SK-N-SH (cell line): ENCODE results near the gene HOXB5. TPM values are rescaled to one million over a fixed set of nuclear protein-coding genes. Genes with fewer than 3 reads are reported as not detected.

ENCODE experiments used
- CTCF ChIA-PET: fragments of 300-600, 350-600 bp; formaldehyde crosslinking; extraction: SDS; loops from one replicate; lab custom pipeline; 2021; lab: Yijun Ruan, JAX
- POLR2A ChIA-PET: fragments of 350-600 bp; sonication (Branson Sonifier 250); formaldehyde crosslinking; extraction: SDS; loops from one replicate; lab custom pipeline; 2020; ENCODE audit warnings: antibody characterized with exemption, inconsistent platforms; lab: Yijun Ruan, JAX
- DNase-seq: peaks from one replicate; pipeline ENCODE4 v3.0.0; 2012
- H2AFZ ChIP-seq: fragments of 200-600 bp; sonication (generic); 2 replicates; pipeline ENCODE4 v1.8.1; 2016; ENCODE audit warnings: antibody characterized with exemption, mild to moderate bottlenecking, low read depth
- H3F3A ChIP-seq: fragments of 200-600 bp; sonication (generic); replicated peaks from 2 replicates; pipeline ENCODE3; 2016; ENCODE audit warnings: antibody characterized with exemption, mild to moderate bottlenecking; ENCODE audit not compliant: insufficient read depth
- H3K27ac ChIP-seq, 2 experiments: fragments of 200-500 bp in 1 of 2; fragments of 200-600 bp in 1 of 2; sonication (Bioruptor generic) in 1 of 2; sonication (generic), shearing (Covaris generic) in 1 of 2; 2 replicates each; pipeline versions ENCODE4 v1.5.1 to v1.6.1; 2014 to 2016; ENCODE audit warnings: low read depth in 2 of 2, inconsistent platforms in 1 of 2, low read length in 1 of 2, mild to moderate bottlenecking in 1 of 2, mixed read lengths in 1 of 2
- H3K27me3 ChIP-seq: fragments of 200-600 bp; sonication (generic), shearing (Covaris generic); 2 replicates; pipeline ENCODE4 v1.6.1; 2016; ENCODE audit warnings: mixed run types; ENCODE audit not compliant: insufficient read depth
- H3K36me3 ChIP-seq, 2 experiments: fragments of 200-500 bp in 1 of 2; fragments of 200-600 bp in 1 of 2; sonication (Bioruptor generic) in 1 of 2; sonication (generic) in 1 of 2; replicated peaks in 1 of 2; 2 replicates each; pipeline versions ENCODE3 to v1.5.1; 2014 to 2016; ENCODE audit warnings: low read length in 1 of 2, mild to moderate bottlenecking in 1 of 2; ENCODE audit not compliant: insufficient read depth in 2 of 2, control insufficient read depth in 1 of 2
- H3K4me1 ChIP-seq, 2 experiments: fragments of 200-500 bp in 1 of 2; fragments of 200-600 bp in 1 of 2; sonication (Bioruptor generic) in 1 of 2; sonication (generic), shearing (Covaris generic) in 1 of 2; 2 replicates each; pipeline versions ENCODE4 v1.5.1 to v1.6.1; 2014 to 2016; ENCODE audit warnings: low read depth in 1 of 2, low read length in 1 of 2, mixed run types in 1 of 2; ENCODE audit not compliant: insufficient read depth in 2 of 2, control insufficient read depth in 1 of 2
- H3K4me2 ChIP-seq: fragments of 200-600 bp; sonication (generic), shearing (Covaris generic); 2 replicates; pipeline ENCODE4 v1.6.1; 2017; ENCODE audit warnings: mixed run types
- H3K4me3 ChIP-seq, 2 experiments: fragments of 200-500 bp in 1 of 2; fragments of 200-600 bp in 1 of 2; sonication (Bioruptor generic) in 1 of 2; sonication (generic), shearing (Covaris generic) in 1 of 2; 2 replicates each; pipeline versions ENCODE4 v1.5.1 to v1.8.1; 2014 to 2016; ENCODE audit warnings: low read depth in 2 of 2, inconsistent platforms in 1 of 2, low read length in 1 of 2, mild to moderate bottlenecking in 1 of 2, mixed read lengths in 1 of 2, moderate library complexity in 1 of 2
- H3K79me2 ChIP-seq: fragments of 200-600 bp; sonication (generic); 2 replicates; pipeline ENCODE4 v1.8.1; 2017; ENCODE audit warnings: mild to moderate bottlenecking; ENCODE audit not compliant: insufficient read depth
- H3K9ac ChIP-seq: fragments of 200-600 bp; sonication (generic); 2 replicates; pipeline ENCODE4 v1.6.1; 2017; ENCODE audit warnings: mixed run types
- H3K9me2 ChIP-seq: fragments of 200-600 bp; sonication (generic); 2 replicates; pipeline ENCODE4 v1.6.1; 2017; ENCODE audit warnings: mixed run types
- H3K9me3 ChIP-seq: fragments of 200-600 bp; sonication (generic); 2 replicates; pipeline ENCODE4 v1.6.1; 2017; ENCODE audit warnings: mixed run types, mild to moderate bottlenecking, moderate library complexity
- H4K20me1 ChIP-seq: fragments of 200-600 bp; sonication (generic); 2 replicates; pipeline ENCODE4 v1.6.1; 2017; ENCODE audit warnings: mild to moderate bottlenecking, mixed run types; ENCODE audit not compliant: insufficient read depth
- ELF1 ChIP-seq: IDR thresholded peaks from 2 replicates; pipeline ENCODE4 v1.4.0; 2012
- EP300 ChIP-seq, 2 experiments: IDR thresholded peaks; 2 replicates each; pipeline versions ENCODE4 v1.4.0 to v1.6.1; 2012; ENCODE audit warnings: borderline replicate concordance in 1 of 2, low read depth in 1 of 2, low read length in 1 of 2
- EZH2phosphoT487 ChIP-seq: fragments of 200-600 bp; sonication (generic); IDR thresholded peaks from 2 replicates; pipeline ENCODE4 v1.6.1; 2017; ENCODE audit warnings: low read depth, mixed run types, mild to moderate bottlenecking, antibody characterized with exemption, moderate library complexity, borderline replicate concordance
- FOSL2 ChIP-seq: IDR thresholded peaks from 2 replicates; pipeline ENCODE4 v1.4.0; 2012; ENCODE audit warnings: low read depth, mild to moderate bottlenecking, moderate library complexity, borderline replicate concordance
- FOXM1 ChIP-seq: IDR thresholded peaks from 2 replicates; pipeline ENCODE4 v1.4.0; 2012; ENCODE audit warnings: low read depth, mild to moderate bottlenecking
- GABPA ChIP-seq: IDR thresholded peaks from 2 replicates; pipeline ENCODE4 v1.4.0; 2012; ENCODE audit warnings: low read depth, mild to moderate bottlenecking
- JUND ChIP-seq: IDR thresholded peaks from 2 replicates; pipeline ENCODE4 v1.4.0; 2012
- MEF2A ChIP-seq: IDR thresholded peaks from 2 replicates; pipeline ENCODE4 v1.4.0; 2012; ENCODE audit warnings: low read depth, borderline replicate concordance
- MXI1 ChIP-seq: IDR thresholded peaks from 2 replicates; pipeline ENCODE4 v1.6.1; 2012; ENCODE audit warnings: mild to moderate bottlenecking, low read depth, low read length, improper control_type of control experiment
- NFIC ChIP-seq: IDR thresholded peaks from 2 replicates; pipeline ENCODE4 v1.4.0; 2012; ENCODE audit warnings: borderline replicate concordance
- POLR2AphosphoS5 ChIP-seq: IDR thresholded peaks from 2 replicates; pipeline ENCODE4 v1.6.1; 2012; ENCODE audit warnings: low read depth, low read length
- RAD21 ChIP-seq: IDR thresholded peaks from 2 replicates; pipeline ENCODE4 v1.6.1; 2012; ENCODE audit warnings: mild to moderate bottlenecking, low read length
- REST ChIP-seq: IDR thresholded peaks from 2 replicates; pipeline ENCODE4 v1.6.1; 2012; ENCODE audit warnings: mild to moderate bottlenecking, low read depth, low read length, moderate library complexity
- RFX5 ChIP-seq: IDR thresholded peaks from 2 replicates; pipeline ENCODE4 v1.6.1; 2012; ENCODE audit warnings: mild to moderate bottlenecking, improper control_type of control experiment, low read length
- RXRA ChIP-seq: IDR thresholded peaks from 2 replicates; pipeline ENCODE4 v1.4.0; 2012; ENCODE audit warnings: low read depth, mild to moderate bottlenecking, borderline replicate concordance
- TCF12 ChIP-seq: IDR thresholded peaks from 2 replicates; pipeline ENCODE4 v1.4.0; 2012
- USF2 ChIP-seq: fragments of 150-350 bp; IDR thresholded peaks from 2 replicates; pipeline ENCODE4 v1.6.1; 2017; ENCODE audit warnings: antibody characterized with exemption, low read length, low read depth, borderline replicate concordance
- YY1 ChIP-seq: IDR thresholded peaks from 2 replicates; pipeline ENCODE4 v1.4.0; 2012; ENCODE audit warnings: low read depth, mild to moderate bottlenecking
- WGBS: methylation state at CpG from one replicate; pipeline ENCODE4 v1.1.6; 2017; ENCODE audit warnings: low lambda C conversion rate; 5-methylcytosine and 5-hydroxymethylcytosine counted together
- polyA plus RNA-seq, 3 experiments: library from polyadenylated mRNA; depleted of rRNA; stranded (reverse); fragments of >200 nt; gene quantifications; 2 replicates each; pipeline ENCODE4 v1.2.3, GENCODE V29; 2012
- TF ChIP-seq, protein P1 (sequence below): fragments of 150-350 bp; IDR thresholded peaks from 2 replicates; pipeline ENCODE4 v1.6.1; 2016; ENCODE audit warnings: mild to moderate bottlenecking, low read depth, low read length
- TF ChIP-seq, protein P2 (sequence below): IDR thresholded peaks from 2 replicates; pipeline ENCODE4; 2012

HOXB5 gene
- polyA plus RNA-seq, 1 of the 3 experiments (the other 2 are of a cell fraction) = not detected

DNA sequence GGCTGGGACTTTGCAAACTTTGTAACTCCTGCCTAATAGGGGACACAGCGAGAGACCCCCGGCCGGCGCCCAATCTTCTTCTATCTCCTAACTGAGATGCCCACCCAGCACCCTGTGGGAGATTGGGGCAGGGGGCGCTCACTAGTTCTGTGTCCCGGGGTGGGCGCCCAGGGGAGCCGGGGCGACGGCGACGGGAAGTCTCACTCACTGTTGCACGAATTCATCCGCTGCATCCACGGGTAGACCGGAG, 3.9 kb upstream of the HOXB5 start:
- H3K9me3 ChIP-seq = no peaks in the 10 kb centered on the region
- POLR2A ChIA-PET = no interaction called here
- H3K9ac ChIP-seq = no peak overlapping the region
- peaks cover 98% of the 10 kb centered on the region for H3K27me3 ChIP-seq
- WGBS = 13% methylated on average over 16 of the region's 16 CpGs
- peak overlapping the region; percentile 72; the same call in 1 of the 2 replicates for H3K4me2 ChIP-seq
- H3K4me3 ChIP-seq = no peak overlapping the region
- H4K20me1 ChIP-seq = peaks cover 20% of the 10 kb centered on the region; the same call in 1 of the 2 replicates
- no peak overlapping the region for H3K27ac ChIP-seq
- no peak overlapping the region for H2AFZ ChIP-seq
- DNase-seq = no peak
- H3F3A ChIP-seq = peaks cover 4% of the 10 kb centered on the region
- H3K4me1 ChIP-seq = peaks cover 0 to 4% of the 10 kb centered on the region in 2 experiments; a peak in 1 of 4 replicates
- H3K36me3 ChIP-seq = no peaks in the 10 kb centered on the region
- H3K9me2 ChIP-seq = no peaks in the 10 kb centered on the region
- TF ChIP-seq FOSL2 = no peak
- no peak for TF ChIP-seq EZH2phosphoT487
- TF ChIP-seq FOXM1 = no peak
- no peak for TF ChIP-seq REST
- no peak for TF ChIP-seq RAD21
- no peak for TF ChIP-seq TCF12
- no peak for TF ChIP-seq GABPA
- TF ChIP-seq, protein P1, sequence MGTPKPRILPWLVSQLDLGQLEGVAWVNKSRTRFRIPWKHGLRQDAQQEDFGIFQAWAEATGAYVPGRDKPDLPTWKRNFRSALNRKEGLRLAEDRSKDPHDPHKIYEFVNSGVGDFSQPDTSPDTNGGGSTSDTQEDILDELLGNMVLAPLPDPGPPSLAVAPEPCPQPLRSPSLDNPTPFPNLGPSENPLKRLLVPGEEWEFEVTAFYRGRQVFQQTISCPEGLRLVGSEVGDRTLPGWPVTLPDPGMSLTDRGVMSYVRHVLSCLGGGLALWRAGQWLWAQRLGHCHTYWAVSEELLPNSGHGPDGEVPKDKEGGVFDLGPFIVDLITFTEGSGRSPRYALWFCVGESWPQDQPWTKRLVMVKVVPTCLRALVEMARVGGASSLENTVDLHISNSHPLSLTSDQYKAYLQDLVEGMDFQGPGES = no peak
- no peak for TF ChIP-seq USF2
- TF ChIP-seq MXI1 = no peak
- no peak for TF ChIP-seq JUND
- TF ChIP-seq YY1 = no peak
- no peak for TF ChIP-seq POLR2AphosphoS5
- TF ChIP-seq EP300 (IDR thresholded peaks at IDR 0.05; ENCODE audit: borderline replicate concordance in 1 of 2, low read depth in 1 of 2, low read length in 1 of 2) = no peak
- no peak for TF ChIP-seq NFIC
- no peak for TF ChIP-seq MEF2A
- no peak for TF ChIP-seq ELF1
- TF ChIP-seq, protein P2, sequence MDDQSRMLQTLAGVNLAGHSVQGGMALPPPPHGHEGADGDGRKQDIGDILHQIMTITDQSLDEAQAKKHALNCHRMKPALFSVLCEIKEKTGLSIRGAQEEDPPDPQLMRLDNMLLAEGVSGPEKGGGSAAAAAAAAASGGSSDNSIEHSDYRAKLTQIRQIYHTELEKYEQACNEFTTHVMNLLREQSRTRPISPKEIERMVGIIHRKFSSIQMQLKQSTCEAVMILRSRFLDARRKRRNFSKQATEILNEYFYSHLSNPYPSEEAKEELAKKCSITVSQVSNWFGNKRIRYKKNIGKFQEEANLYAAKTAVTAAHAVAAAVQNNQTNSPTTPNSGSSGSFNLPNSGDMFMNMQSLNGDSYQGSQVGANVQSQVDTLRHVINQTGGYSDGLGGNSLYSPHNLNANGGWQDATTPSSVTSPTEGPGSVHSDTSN = no peak
- TF ChIP-seq RFX5 = no peak
- TF ChIP-seq RXRA = no peak
- TF ChIP-seq, all 33 proteins: peak for 0
- CTCF ChIA-PET = no interaction called here
- H3K79me2 ChIP-seq = no peaks in the 10 kb centered on the region
